K562 (cell line): ENCODE results near the gene FUCA2. TPM values are rescaled to one million over a fixed set of nuclear protein-coding genes. Genes with fewer than 3 reads are reported as not detected.

Experiments used
- ATAC-seq: fragments of 200-7000 bp; cut with Tn5 transposase; 3 replicates; pipeline ENCODE4 v1.9.1; 2020; ENCODE audit warnings: moderate library complexity
- BruUV-seq: library from RNA; stranded (reverse); fragments of 400-500 nt; replicated peaks from 2 replicates; lab custom pipeline; 2021; lab: Mats Ljungman, UMichigan
- CTCF ChIA-PET: fragments of 300-600 bp; formaldehyde crosslinking; extraction: SDS; loops from one replicate; lab custom pipeline; 2021; ENCODE audit warnings: low intra/inter-chr PET ratio; lab: Yijun Ruan, JAX
- POLR2A ChIA-PET: fragments of 300-600, 350-650 bp; sonication (Branson Sonifier 250); formaldehyde crosslinking; extraction: SDS; loops from one replicate; lab custom pipeline; 2021; ENCODE audit warnings: antibody characterized with exemption, inconsistent platforms; lab: Yijun Ruan, JAX
- DNase-seq, 4 experiments: peaks; one replicate each; pipeline versions ENCODE4 v3.0.0 to v3.0.0-alpha.2; 2011 to 2018; ENCODE audit warnings: low spot score in 3 of 4, mixed read lengths in 3 of 4; ENCODE audit errors: extremely low read depth in 1 of 4
- FAIRE-seq: peaks from 2 replicates; lab custom pipeline; 2011; peaks lifted over from hg19 to GRCh38; lab: Jason Lieb, UNC
- H2AFZ ChIP-seq: 2 replicates; pipeline ENCODE4 v1.6.0; 2011; ENCODE audit warnings: low read depth, low read length, control low read depth, inconsistent platforms
- H3K27ac ChIP-seq: fragments of 200-600 bp; 3 replicates; pipeline ENCODE4 v1.8.0; 2011; ENCODE audit warnings: low read depth, mild to moderate bottlenecking, control low read depth, inconsistent platforms, low read length, moderate library complexity, mixed read lengths; ENCODE audit errors: extremely low read depth
- H3K27me3 ChIP-seq, 2 experiments: fragments of 300-600 bp in 1 of 2; 2 replicates in 1 of 2; 3 replicates in 1 of 2; pipeline versions ENCODE4 v1.6.0 to v1.8.0; 2011; ENCODE audit warnings: inconsistent platforms in 2 of 2, low read length in 2 of 2, mild to moderate bottlenecking in 1 of 2, mixed read lengths in 1 of 2, moderate library complexity in 1 of 2; ENCODE audit not compliant: control insufficient read depth in 2 of 2, insufficient read depth in 2 of 2
- H3K36me3 ChIP-seq: fragments of 300-600 bp; 3 replicates; pipeline ENCODE4 v1.8.0; 2011; ENCODE audit warnings: mild to moderate bottlenecking, low read length, inconsistent platforms; ENCODE audit not compliant: control insufficient read depth, insufficient read depth
- H3K4me1 ChIP-seq, 2 experiments: fragments of 200-600 bp in 1 of 2; replicated peaks in 1 of 2; 2 replicates in 1 of 2; 3 replicates in 1 of 2; pipeline versions ENCODE4 v1.5.1 to v1.8.0; 2011; ENCODE audit warnings: inconsistent platforms in 2 of 2, low read length in 2 of 2, mild to moderate bottlenecking in 1 of 2, mixed read lengths in 1 of 2, moderate library complexity in 1 of 2; ENCODE audit not compliant: control insufficient read depth in 2 of 2, insufficient read depth in 2 of 2
- H3K4me2 ChIP-seq: 2 replicates; pipeline ENCODE4 v1.6.1; 2011; ENCODE audit warnings: low read length, control low read depth, inconsistent platforms, mixed read lengths; ENCODE audit not compliant: insufficient read depth
- H3K4me3 ChIP-seq: fragments of 200-600 bp; sonication (generic), shearing (Covaris generic); 2 replicates; pipeline ENCODE4 v1.5.1; 2016; ENCODE audit warnings: control low read depth, inconsistent platforms
- H3K79me2 ChIP-seq: fragments of 200-600 bp; 3 replicates; pipeline ENCODE4 v1.8.0; 2011; ENCODE audit warnings: low read length, inconsistent platforms; ENCODE audit not compliant: control insufficient read depth, insufficient read depth
- H3K9ac ChIP-seq, 2 experiments: 2 replicates each; pipeline versions ENCODE4 v1.6.0 to v1.6.1; 2011; ENCODE audit warnings: low read depth in 2 of 2, low read length in 2 of 2, control low read depth in 1 of 2, inconsistent platforms in 1 of 2, mild to moderate bottlenecking in 1 of 2, mixed read lengths in 1 of 2; ENCODE audit not compliant: insufficient read depth in 1 of 2
- H3K9me1 ChIP-seq: one replicate; pipeline ENCODE4 v1.6.0; 2011; ENCODE audit warnings: inconsistent platforms, mild to moderate bottlenecking, low read length, moderate library complexity; ENCODE audit not compliant: control insufficient read depth, insufficient read depth
- H3K9me3 ChIP-seq: replicated peaks from 2 replicates; pipeline ENCODE4 v1.5.1; 2011; ENCODE audit warnings: low read depth, low read length, inconsistent platforms; ENCODE audit not compliant: control insufficient read depth, insufficient read depth
- H4K20me1 ChIP-seq: replicated peaks from 2 replicates; pipeline ENCODE4 v1.6.1; 2011; ENCODE audit warnings: low read length, inconsistent platforms, mixed read lengths; ENCODE audit not compliant: control insufficient read depth, insufficient read depth
- CEBPB ChIP-seq: fragments of 450-650 bp; IDR thresholded peaks from 2 replicates; pipeline ENCODE4 v1.6.1; 2016; ENCODE audit warnings: missing genetic modification characterization, missing compliant biosample characterization
- CREM ChIP-seq: IDR thresholded peaks from 2 replicates; pipeline ENCODE4 v1.6.1; 2014; ENCODE audit warnings: antibody characterized with exemption, low read depth
- FIP1L1 ChIP-seq: fragments of 200-400 bp; formaldehyde crosslinking; IDR thresholded peaks from 2 replicates; pipeline ENCODE4 v1.6.1; 2018; ENCODE audit warnings: mild to moderate bottlenecking, low read depth, low read length; ENCODE audit not compliant: poor library complexity, severe bottlenecking
- FOXK2 ChIP-seq, 2 experiments: fragments of 450-650 bp; IDR thresholded peaks in 1 of 2; conservative IDR thresholded peaks in 1 of 2; 2 replicates each; pipeline ENCODE4 v1.6.1; 2016; ENCODE audit warnings: low read depth in 2 of 2, mild to moderate bottlenecking in 1 of 2
- HMG20A ChIP-seq: fragments of 450-650 bp; formaldehyde crosslinking; conservative IDR thresholded peaks from 2 replicates; pipeline ENCODE4 v1.4.0; 2020; ENCODE audit warnings: mild to moderate bottlenecking, mixed read lengths
- KLF16 ChIP-seq: IDR thresholded peaks from 2 replicates; pipeline ENCODE4 v1.6.1; 2016; ENCODE audit warnings: antibody characterized with exemption
- MLX ChIP-seq, 2 experiments: fragments of 450-650 bp in 1 of 2; sonication (generic) in 1 of 2; formaldehyde crosslinking; conservative IDR thresholded peaks; 2 replicates each; pipeline versions ENCODE4 v1.4.0 to v1.8.1; 2020 to 2022; ENCODE audit warnings: mild to moderate bottlenecking in 1 of 2, missing genetic modification reagents in 1 of 2
- MTA2 ChIP-seq: fragments of 450-650 bp; IDR thresholded peaks from 2 replicates; pipeline ENCODE4 v1.6.1; 2016; ENCODE audit warnings: low read depth
- NFATC3 ChIP-seq: fragments of 450-650 bp; IDR thresholded peaks from 2 replicates; pipeline ENCODE4 v1.6.1; 2017; ENCODE audit warnings: mild to moderate bottlenecking
- NR3C1 ChIP-seq: sonication (generic); formaldehyde crosslinking; IDR thresholded peaks from 2 replicates; pipeline ENCODE4 v1.8.1; 2022; ENCODE audit warnings: missing genetic modification reagents
- TSC22D4 ChIP-seq: fragments of 450-650 bp; IDR thresholded peaks from 2 replicates; pipeline ENCODE4 v1.6.1; 2016; ENCODE audit warnings: missing genetic modification characterization, missing biosample characterization, control low read depth
- WHSC1 ChIP-seq: IDR thresholded peaks from one replicate; pipeline ENCODE4 v1.6.1; 2012; ENCODE audit warnings: low read length, control low read depth, inconsistent platforms
- ZNF717 ChIP-seq: fragments of 250-450 bp; sonication (Bioruptor Pico); IDR thresholded peaks from 2 replicates; pipeline ENCODE4 v1.5.0; 2021
- ZNF75A ChIP-seq: fragments of 450-650 bp; formaldehyde crosslinking; IDR thresholded peaks from 2 replicates; pipeline ENCODE4 v1.4.0; 2020; ENCODE audit warnings: mild to moderate bottlenecking
- WGBS: fragments of 100-300 bp; shearing (Covaris generic); methylation state at CpG from one replicate; pipeline ENCODE4 v1.1.6; 2016; ENCODE audit warnings: low coverage, mixed read lengths; ENCODE audit not compliant: insufficient coverage; ENCODE audit errors: missing lambda C conversion rate; 5-methylcytosine and 5-hydroxymethylcytosine counted together
- in situ Hi-C: fragments of 300-500 bp; cut with MboI; formaldehyde crosslinking; loops from 4 replicates; pipeline ENCODE4 v1.15.0; 2018; ENCODE audit warnings: inconsistent platforms, mixed read lengths
- intact Hi-C: fragments of 100-400 bp; cut with micrococcal nuclease; formaldehyde crosslinking; loops from 2 replicates; pipeline ENCODE4 v1.14.2; 2022
- polyA plus RNA-seq, 8 experiments: library from polyadenylated mRNA; depleted of rRNA in 4 of 8; stranded (reverse) in 5 of 8; unstranded in 3 of 8; fragments of >200 nt; fragmentation: Nextera tagmentation in 2 of 8; fragmentation: Illumina TruSeq in 1 of 8; extraction: Ambion mirVana in 2 of 8; extraction: Trizol in 1 of 8; gene quantifications; 2 replicates each; pipeline versions ENCODE4 v1.2.1 to v1.2.3, GENCODE V29; 2011 to 2014; ENCODE audit warnings: inconsistent platforms in 1 of 8, missing spikeins in 1 of 8
- total RNA-seq, 7 experiments: library from RNA; depleted of rRNA in 6 of 7; stranded (reverse); fragments of >200 nt in 6 of 7; fragmentation: Illumina TruSeq in 2 of 7; extraction: Trizol in 2 of 7; gene quantifications; 2 replicates each; pipeline versions ENCODE4 v1.2.1 to v1.2.3, GENCODE V29; 2011 to 2021; ENCODE audit warnings: low replicate concordance in 1 of 7
- TF ChIP-seq, protein P1 (sequence below), 3 experiments: fragments of 200-800 bp in 1 of 3; sonication (Bioruptor generic) in 1 of 3; sonication (generic) in 1 of 3; formaldehyde crosslinking in 1 of 3; IDR thresholded peaks; 2 replicates each; pipeline versions ENCODE4 v1.6.1 to v1.8.0; 2016 to 2022; ENCODE audit warnings: mild to moderate bottlenecking in 2 of 3, missing compliant biosample characterization in 2 of 3, missing genetic modification characterization in 2 of 3, missing genetic modification reagents in 1 of 3

Gene FUCA2
- total and polyA plus RNA-seq, 9 of the 15 experiments (the other 6 are each of a cell fraction or from before 2014, with no cell fraction given) = 20.6 to 112 (median 79.3) TPM

GRCh38 chr6:143468026-143468425 is 43.5 kb downstream of the FUCA2 start (continued):
- no peak for TF ChIP-seq HMG20A (CRISPR knock-in tag)
- TF ChIP-seq CEBPB (tag) = no peak
- TF ChIP-seq TSC22D4 = no peak
- TF ChIP-seq CREM = no peak
- TF ChIP-seq, protein P1, sequence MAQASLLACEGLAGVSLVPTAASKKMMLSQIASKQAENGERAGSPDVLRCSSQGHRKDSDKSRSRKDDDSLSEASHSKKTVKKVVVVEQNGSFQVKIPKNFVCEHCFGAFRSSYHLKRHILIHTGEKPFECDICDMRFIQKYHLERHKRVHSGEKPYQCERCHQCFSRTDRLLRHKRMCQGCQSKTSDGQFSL (CRISPR knock-in tag; IDR thresholded peaks at IDR 0.05) = no peak
- TF ChIP-seq, protein P1 (tag; IDR thresholded peaks at IDR 0.05) = no peak
- no peak for TF ChIP-seq NFATC3
- no peak for TF ChIP-seq FOXK2 (conservative IDR thresholded peaks at IDR 0.05 in 1 of 2, IDR thresholded peaks at IDR 0.05 in 1 of 2; ENCODE audit: low read depth in 2 of 2)
- no peak for TF ChIP-seq MLX (CRISPR knock-in tag; conservative IDR thresholded peaks at IDR 0.05)
- TF ChIP-seq ZNF75A (CRISPR knock-in tag) = no peak
- TF ChIP-seq NR3C1 = no peak
- no peak for TF ChIP-seq WHSC1

DNA sequence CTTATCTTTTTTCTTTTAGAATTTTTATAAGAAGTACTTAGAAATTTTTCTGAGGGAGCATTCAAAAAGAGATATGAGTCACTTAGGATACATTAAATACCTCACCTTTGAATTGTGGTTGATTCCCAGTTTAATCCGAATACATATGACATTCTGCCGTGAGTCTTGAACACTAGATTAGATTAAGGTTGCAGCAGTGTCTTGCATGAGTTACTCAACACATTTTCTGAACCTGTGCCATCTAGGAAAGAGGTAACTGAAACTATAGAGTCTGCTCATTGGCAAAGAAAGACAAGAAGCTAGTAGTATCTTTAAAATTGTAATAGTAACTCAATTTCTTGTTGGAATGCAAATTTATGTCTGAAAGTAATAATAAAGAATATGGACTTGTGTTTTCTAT is 46.0 kb downstream of the FUCA2 start:
- no peaks in the 10 kb centered on the region for H3K9me1 ChIP-seq
- no TSS peak for BruUV-seq

More for the DNA sequence above, 46.0 kb downstream of the FUCA2 start:
- WGBS = 60% methylated on average over 2 of the region's 2 CpGs
- peaks cover 2% of the 10 kb centered on the region; the same call in 2 of the 3 replicates for H3K36me3 ChIP-seq
- H3K9ac ChIP-seq = no peak overlapping the region
- H3K27me3 ChIP-seq = no peaks in the 10 kb centered on the region
- FAIRE-seq = no peak
- H2AFZ ChIP-seq = no peak overlapping the region
- H3K4me2 ChIP-seq = no peak overlapping the region
- CTCF ChIA-PET = no interaction called here
- no peaks in the 10 kb centered on the region for H4K20me1 ChIP-seq
- H3K79me2 ChIP-seq = no peaks in the 10 kb centered on the region
- H3K27ac ChIP-seq = no peak overlapping the region
- POLR2A ChIA-PET = no interaction called here
- H3K4me3 ChIP-seq = no peak overlapping the region
- no peaks in the 10 kb centered on the region for H3K4me1 ChIP-seq
- no peaks in the 10 kb centered on the region for H3K9me3 ChIP-seq
- DNase-seq = no peak
- in situ Hi-C loops (no loop called here), intact Hi-C loops (no loop called here)
- no peak for TF ChIP-seq KLF16
- TF ChIP-seq ZNF717 (CRISPR knock-in tag) = no peak
- no peak for TF ChIP-seq FIP1L1
- TF ChIP-seq MTA2 = no peak
- no peak for ATAC-seq
